ENCODE results near the gene SERPINB6. TPM values are rescaled to one million over a fixed set of nuclear protein-coding genes. Genes with fewer than 3 reads are reported as not detected.

Gene SERPINB6
- total RNA-seq, 2 donors from 2014 or later = 128 to 150 TPM

DNA sequence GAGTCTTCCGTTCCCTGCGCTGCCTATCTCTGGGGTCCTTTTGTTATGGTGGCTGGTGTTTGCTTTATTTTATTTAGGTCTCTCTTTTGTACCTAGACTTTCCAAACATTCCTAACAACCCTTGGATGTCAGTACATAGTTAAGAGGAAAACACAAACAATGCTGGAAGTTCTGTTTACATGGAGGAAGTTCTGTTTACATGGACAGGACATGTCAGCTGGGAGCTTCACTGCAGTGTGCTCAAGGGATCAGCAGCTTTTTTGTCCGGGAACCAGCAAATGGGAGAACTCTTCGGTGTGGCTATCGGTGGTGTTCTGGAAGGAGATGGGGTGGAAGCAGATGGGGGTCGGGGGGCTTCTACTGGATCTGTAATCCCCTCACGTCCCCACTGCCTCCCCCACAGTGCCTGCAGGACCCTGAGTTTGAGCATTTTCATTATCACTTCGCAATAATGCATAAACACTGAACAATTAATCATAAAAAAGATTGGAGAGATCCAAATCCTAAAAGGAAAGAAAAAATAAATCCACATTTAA is 2.7 kb downstream of the SERPINB6 start:
- Histone ChIP-seq H3K9me3 (ENCODE audit: control insufficient read depth, low read length) (no peaks in the 10 kb centered on the region), H3K36me3 (ENCODE audit: control insufficient read depth, insufficient read depth, low read length) (peaks cover 5% of the 10 kb centered on the region), H3K27ac (ENCODE audit: low read depth, low read length) (no peak overlapping the region), H3K4me3 (ENCODE audit: low read length) (no peak overlapping the region), H3K4me1 (ENCODE audit: control insufficient read depth, insufficient read depth, low read length) (no peaks in the 10 kb centered on the region), H3K27me3 (ENCODE audit: control insufficient read depth, insufficient read depth, low read length, poor library complexity, severe bottlenecking) (no peaks in the 10 kb centered on the region), H3K9ac (ENCODE audit: extremely low read depth, low read length, poor library complexity, severe bottlenecking) (no peak overlapping the region)
- TF ChIP-seq, protein P1, sequence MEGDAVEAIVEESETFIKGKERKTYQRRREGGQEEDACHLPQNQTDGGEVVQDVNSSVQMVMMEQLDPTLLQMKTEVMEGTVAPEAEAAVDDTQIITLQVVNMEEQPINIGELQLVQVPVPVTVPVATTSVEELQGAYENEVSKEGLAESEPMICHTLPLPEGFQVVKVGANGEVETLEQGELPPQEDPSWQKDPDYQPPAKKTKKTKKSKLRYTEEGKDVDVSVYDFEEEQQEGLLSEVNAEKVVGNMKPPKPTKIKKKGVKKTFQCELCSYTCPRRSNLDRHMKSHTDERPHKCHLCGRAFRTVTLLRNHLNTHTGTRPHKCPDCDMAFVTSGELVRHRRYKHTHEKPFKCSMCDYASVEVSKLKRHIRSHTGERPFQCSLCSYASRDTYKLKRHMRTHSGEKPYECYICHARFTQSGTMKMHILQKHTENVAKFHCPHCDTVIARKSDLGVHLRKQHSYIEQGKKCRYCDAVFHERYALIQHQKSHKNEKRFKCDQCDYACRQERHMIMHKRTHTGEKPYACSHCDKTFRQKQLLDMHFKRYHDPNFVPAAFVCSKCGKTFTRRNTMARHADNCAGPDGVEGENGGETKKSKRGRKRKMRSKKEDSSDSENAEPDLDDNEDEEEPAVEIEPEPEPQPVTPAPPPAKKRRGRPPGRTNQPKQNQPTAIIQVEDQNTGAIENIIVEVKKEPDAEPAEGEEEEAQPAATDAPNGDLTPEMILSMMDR (conservative IDR thresholded peaks at IDR 0.05) = no peak
- WGBS, 2 experiments (ENCODE audit: insufficient coverage in 1 of 2, insufficient read length in 1 of 2) = 85 to 100% methylated on average over 1 to 6 of the region's 8 CpGs
- peaks cover 12% of the 10 kb centered on the region for H3K36me3 Mint-ChIP-seq (ENCODE audit: low read depth)
- peaks cover 31% of the 10 kb centered on the region for H3K4me1 Mint-ChIP-seq
- DNase-seq = peak; percentile 48
- peaks cover 2% of the 10 kb centered on the region for H3K9me3 Mint-ChIP-seq
- peak overlapping the region; percentile 64 for H3K27ac Mint-ChIP-seq
- peak overlapping the region; percentile 20 for H3K4me3 Mint-ChIP-seq
- peaks cover 6% of the 10 kb centered on the region for H3K27me3 Mint-ChIP-seq (ENCODE audit: insufficient read depth)

DNA sequence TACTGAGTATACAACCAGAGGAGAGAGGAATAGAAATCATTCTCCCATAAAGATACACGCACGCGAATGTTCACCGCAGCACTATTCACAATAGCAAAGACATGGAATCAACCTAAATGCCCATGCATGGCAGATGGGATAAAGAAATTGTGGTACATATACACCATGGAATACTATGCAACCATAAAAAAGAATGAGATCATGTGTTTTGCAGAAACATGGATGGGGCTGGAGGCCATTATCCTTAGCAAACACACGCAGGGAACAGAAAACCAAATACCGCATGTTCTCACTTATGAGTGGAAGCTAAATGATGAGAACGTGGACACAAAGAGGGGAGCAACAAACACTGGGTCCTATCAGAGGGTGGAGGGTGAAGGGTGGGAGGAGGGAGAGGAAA is 3.4 kb downstream of the SERPINB6 start:
- peaks cover 6% of the 10 kb centered on the region for H3K27me3 Mint-ChIP-seq (ENCODE audit: insufficient read depth)
- H3K4me3 Mint-ChIP-seq = no peak overlapping the region
- H3K4me1 Mint-ChIP-seq = peaks cover 37% of the 10 kb centered on the region
- Histone ChIP-seq H3K27me3 (ENCODE audit: control insufficient read depth, insufficient read depth, low read length, poor library complexity, severe bottlenecking) (no peaks in the 10 kb centered on the region), H3K9ac (ENCODE audit: extremely low read depth, low read length, poor library complexity, severe bottlenecking) (no peak overlapping the region), H3K36me3 (ENCODE audit: control insufficient read depth, insufficient read depth, low read length) (peaks cover 5% of the 10 kb centered on the region), H3K9me3 (ENCODE audit: control insufficient read depth, low read length) (no peaks in the 10 kb centered on the region), H3K4me1 (ENCODE audit: control insufficient read depth, insufficient read depth, low read length) (no peaks in the 10 kb centered on the region), H3K27ac (ENCODE audit: low read depth, low read length) (no peak overlapping the region), H3K4me3 (ENCODE audit: low read length) (no peak overlapping the region)
- H3K27ac Mint-ChIP-seq = no peak overlapping the region
- TF ChIP-seq, protein P1 (conservative IDR thresholded peaks at IDR 0.05) = no peak
- DNase-seq = no peak
- H3K9me3 Mint-ChIP-seq = peaks cover 2% of the 10 kb centered on the region
- 90 to 97% methylated on average over 6 to 7 of the region's 7 CpGs for WGBS, 2 experiments (ENCODE audit: insufficient coverage in 1 of 2, insufficient read length in 1 of 2)
- peaks cover 12% of the 10 kb centered on the region for H3K36me3 Mint-ChIP-seq (ENCODE audit: low read depth)

DNA sequence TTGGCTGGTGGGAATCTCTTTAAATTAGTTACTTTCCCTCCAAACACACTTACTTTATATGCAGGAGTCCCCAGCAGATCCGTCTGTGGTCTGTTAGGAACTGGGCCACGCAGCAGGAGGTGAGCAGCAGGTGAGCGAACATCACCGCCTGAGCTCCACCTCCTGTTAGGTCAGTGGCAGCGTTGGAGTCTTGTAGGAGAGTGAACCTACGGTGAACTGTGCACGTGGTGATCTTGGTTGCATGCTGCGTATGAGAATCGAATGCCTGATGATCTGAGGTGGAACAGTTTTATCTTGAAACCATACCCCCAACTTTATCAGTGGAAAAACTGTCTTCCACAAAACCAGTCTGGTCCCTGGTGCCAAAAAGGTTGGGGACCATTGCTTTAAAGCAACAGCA is 5.0 kb downstream of the SERPINB6 start:
- Histone ChIP-seq H3K9ac (ENCODE audit: extremely low read depth, low read length, poor library complexity, severe bottlenecking) (no peak overlapping the region), H3K9me3 (ENCODE audit: control insufficient read depth, low read length) (no peaks in the 10 kb centered on the region), H3K4me1 (ENCODE audit: control insufficient read depth, insufficient read depth, low read length) (peaks cover 8% of the 10 kb centered on the region), H3K27me3 (ENCODE audit: control insufficient read depth, insufficient read depth, low read length, poor library complexity, severe bottlenecking) (no peaks in the 10 kb centered on the region), H3K4me3 (ENCODE audit: low read length) (no peak overlapping the region), H3K36me3 (ENCODE audit: control insufficient read depth, insufficient read depth, low read length) (peaks cover 5% of the 10 kb centered on the region), H3K27ac (ENCODE audit: low read depth, low read length) (no peak overlapping the region)
- WGBS, 2 experiments (ENCODE audit: insufficient coverage in 1 of 2, insufficient read length in 1 of 2) = 64 to 75% methylated on average over 7 to 9 of the region's 9 CpGs
- Mint-ChIP-seq H3K4me3 (no peak overlapping the region), H3K27ac (no peak overlapping the region), H3K36me3 (ENCODE audit: low read depth) (peaks cover 12% of the 10 kb centered on the region), H3K27me3 (ENCODE audit: insufficient read depth) (no peaks in the 10 kb centered on the region), H3K4me1 (peaks cover 52% of the 10 kb centered on the region), H3K9me3 (no peaks in the 10 kb centered on the region)
- TF ChIP-seq, protein P1 (conservative IDR thresholded peaks at IDR 0.05) = no peak
- DNase-seq = peak; percentile 73
